Stimulated activated CD4-positive, alpha-beta T cell treated with anti-CD3 and anti-CD28 coated beads, Interleukin-1b, Interleukin-23, amount 100 ng/mL, for 24 hours (primary cell): Measurements from ENCODE around the gene SGTA.
"Not testable (repeated sequence)": the region's sequence is repeated elsewhere in the genome, so short reads cannot be mapped to it uniquely, and the experiment has no call there.

ENCODE experiments used
- DNase-seq, 4 experiments: peaks; one replicate each; pipeline ENCODE4 v3.0.0-alpha.2; 2020; ENCODE audit warnings: low read depth in 4 of 4, low spot score in 1 of 4

The SGTA gene

DNA sequence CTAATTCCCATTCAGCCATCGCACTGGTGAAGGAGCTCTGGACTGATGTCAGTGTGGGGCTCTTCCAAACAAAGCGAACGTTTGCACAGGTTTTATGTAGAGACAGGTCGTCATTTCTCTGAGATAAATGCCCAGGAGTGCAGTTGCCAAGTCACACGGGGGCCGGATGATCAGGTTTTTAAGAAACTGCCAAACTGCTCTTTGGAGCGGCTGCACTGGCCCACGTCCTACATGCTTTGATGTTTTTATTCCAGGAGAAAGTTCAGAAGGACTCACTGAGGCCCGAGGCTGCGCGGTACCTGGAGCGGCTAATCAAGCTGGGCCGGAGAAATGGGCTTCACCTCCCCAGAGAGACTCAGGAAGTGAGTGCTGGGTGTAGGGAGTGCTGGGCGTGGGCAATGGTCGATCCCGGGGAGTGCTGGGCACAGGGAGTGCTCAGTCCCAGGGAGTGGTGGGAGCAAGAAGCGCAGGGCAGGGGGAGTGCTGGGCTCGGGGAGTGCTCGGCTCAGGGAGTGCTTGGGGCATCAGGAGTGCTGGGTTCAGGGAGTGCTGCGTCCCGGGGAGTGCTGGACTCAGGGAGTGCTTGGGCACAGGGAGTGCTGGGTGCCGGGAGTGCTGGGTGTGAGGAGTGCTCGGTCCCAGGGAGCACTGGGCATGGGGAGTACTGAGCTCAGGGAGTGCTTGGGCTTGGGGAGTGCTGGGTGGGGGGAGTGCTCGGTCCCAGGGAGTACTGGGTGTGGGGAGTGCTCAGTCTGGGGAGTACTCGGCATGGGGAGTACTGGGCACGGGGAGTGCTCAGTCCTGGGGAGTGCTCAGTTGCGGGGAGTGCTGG, 13.0 kb upstream of the SGTA start:
- DNase-seq, result no peak

DNA sequence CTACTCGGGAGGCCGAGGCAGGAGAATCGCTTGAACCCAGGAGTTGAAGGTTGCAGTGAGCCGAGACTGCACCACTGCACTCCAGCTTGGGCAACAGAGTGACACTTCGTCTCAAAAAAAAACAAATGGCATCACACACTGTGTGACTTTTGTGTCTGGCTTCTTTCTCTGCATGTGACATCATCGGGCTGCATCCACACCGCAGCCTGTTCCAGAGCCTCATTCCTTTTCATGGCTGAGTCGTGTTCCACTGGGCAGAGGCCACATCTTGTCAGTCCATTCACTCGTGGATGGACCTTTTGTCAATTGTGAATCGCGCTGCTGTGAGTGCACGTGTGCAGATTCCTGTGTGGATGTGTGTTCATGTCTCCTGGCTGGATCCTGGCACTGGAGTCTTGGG, 10.5 kb upstream of the SGTA start:
- DNase-seq, result no peak

DNA sequence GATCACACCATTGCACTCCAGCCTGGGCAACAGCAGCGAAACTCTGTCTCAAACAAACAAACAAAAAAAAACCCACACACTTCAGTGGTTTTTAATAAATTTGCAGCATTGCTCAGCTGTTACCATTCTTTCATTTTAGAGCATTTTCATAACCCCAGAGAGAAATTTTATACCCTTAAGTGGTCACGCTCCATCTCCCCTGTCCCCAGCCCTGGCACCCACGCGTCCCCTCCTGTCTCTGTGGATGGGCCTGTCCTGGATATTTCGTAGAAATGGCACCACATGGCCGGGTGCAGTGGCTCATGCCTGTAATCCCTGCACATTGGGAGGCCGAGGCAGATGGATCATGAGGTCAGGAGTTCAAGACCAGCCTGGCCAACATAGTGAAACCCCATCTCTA, 10.1 kb upstream of the SGTA start:
- no peak for DNase-seq

DNA sequence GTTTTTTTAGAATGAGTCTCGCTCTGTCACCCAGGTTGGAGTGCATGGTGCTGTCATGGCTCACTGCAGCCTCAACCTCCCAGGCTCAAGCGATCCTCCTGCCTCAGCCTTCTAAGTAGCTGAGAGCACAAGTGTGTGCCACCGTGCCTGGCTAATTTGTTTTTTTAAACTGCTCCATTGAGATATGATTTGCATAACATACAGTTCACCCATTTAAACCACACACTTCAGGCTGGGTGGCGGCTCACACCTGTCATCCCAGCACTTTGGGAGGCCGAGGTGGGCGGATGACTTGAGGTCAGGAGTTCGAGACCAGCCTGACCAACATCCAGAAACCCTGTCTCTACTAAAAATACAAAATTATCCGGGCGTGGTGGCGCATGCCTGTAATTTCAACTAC, 9.6 kb upstream of the SGTA start:
- DNase-seq, result not testable (repeated sequence)

DNA sequence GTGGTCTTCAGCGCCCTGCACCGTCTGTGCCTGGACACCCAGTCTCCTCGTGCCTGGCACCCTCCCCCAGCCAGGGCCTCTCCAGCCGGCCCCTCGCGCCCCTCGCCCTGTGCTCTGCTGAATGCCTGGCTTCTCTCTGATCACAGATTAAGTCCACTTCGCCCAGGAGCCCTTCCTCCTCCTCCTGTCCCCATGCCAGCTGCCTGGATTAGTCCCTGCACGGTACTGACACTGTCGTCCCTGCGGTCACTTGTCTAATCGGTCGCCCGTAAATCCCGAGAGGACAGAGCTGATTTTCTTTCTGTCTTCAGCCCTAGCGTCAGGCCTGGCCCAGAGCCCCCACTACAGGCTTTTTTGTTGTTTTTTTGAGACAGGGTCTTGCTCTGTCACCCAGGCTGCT, 8.8 kb upstream of the SGTA start:
- DNase-seq, result no peak

DNA sequence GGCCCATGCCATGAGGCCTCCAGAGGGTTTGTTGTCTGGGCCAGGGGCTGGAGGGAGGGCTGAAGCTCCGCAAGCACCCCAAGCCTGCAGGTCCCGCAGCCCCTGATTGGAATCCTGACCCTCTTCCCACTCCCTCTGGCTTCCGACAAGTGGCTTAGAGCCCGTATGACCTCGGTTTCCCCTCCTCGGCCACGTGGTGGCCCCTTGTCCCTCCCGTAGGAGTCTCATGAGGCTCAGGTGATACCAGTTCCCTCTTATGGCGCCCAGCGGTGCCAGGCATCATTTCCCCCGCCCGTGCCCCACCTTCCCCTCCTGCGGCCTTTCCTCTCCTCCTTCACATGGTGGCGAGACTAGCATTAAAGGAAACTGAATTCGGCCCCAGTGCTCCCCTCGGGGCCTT, 8.4 kb upstream of the SGTA start:
- no peak for DNase-seq

- DNase-seq, result no peak
Measured at GRCh38 chr19:2790557-2791271, 7.6 kb upstream of the SGTA start.

- no peak for DNase-seq
Measured at GRCh38 chr19:2790194-2790556, 7.1 kb upstream of the SGTA start.

GRCh38 chr19:2788237-2788636, 5.2 kb upstream of the SGTA start:
- DNase-seq, result no peak

DNA sequence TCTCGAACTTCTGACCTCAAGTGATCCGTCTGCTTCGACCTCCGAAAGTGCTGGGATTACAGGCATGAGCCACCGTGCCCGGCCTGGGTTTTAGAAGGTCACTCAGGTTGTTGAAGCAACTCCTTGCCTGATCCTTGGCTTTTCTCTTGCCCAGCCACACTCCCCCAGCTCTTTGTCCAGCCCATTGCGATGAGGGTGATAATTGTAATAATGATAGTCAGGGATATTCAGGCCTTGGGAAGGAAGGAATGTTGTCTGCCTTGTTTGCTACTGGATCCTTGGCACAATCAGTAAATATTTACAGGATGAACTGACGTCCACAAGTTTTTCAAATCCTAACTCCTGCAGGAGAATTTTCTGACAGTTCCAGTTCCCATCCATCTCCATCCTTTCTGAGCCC, 4.0 kb upstream of the SGTA start:
- no peak for DNase-seq

- DNase-seq, result peak; percentile 97 to 100 (median 100)
Measured at GRCh38 chr19:2785244-2785997, 2.3 kb upstream of the SGTA start, which contains the start of gene THOP1. THOP1 (plus strand) TSS chr19:2785503; CDS start chr19:2785663, 160 bp downstream.

DNA sequence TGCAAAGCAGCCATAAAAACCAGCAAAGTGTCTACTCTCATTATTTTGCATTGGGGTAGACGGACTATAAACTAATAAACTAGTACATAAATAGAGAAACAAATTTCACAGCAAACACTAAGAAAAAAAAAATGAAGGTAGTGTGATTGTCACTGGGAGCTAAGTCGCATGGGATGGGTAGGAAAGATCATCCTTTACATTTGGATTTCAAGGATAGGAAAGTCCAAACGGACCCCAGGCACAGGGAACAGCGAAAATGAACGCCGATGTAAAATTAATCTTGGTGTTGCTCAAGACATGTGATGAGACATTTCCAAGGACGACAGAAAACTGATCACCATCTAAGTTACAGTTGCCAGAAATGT, 690 bp upstream of the SGTA start:
- DNase-seq, result no peak

GRCh38 chr19:2782329-2782935, 641 bp downstream of the SGTA start:
- DNase-seq, result no peak

GRCh38 chr19:2780284-2780683, 2.8 kb downstream of the SGTA start:
- no peak for DNase-seq

- no peak for DNase-seq
Measured at GRCh38 chr19:2779121-2779740, 3.8 kb downstream of the SGTA start.

DNA sequence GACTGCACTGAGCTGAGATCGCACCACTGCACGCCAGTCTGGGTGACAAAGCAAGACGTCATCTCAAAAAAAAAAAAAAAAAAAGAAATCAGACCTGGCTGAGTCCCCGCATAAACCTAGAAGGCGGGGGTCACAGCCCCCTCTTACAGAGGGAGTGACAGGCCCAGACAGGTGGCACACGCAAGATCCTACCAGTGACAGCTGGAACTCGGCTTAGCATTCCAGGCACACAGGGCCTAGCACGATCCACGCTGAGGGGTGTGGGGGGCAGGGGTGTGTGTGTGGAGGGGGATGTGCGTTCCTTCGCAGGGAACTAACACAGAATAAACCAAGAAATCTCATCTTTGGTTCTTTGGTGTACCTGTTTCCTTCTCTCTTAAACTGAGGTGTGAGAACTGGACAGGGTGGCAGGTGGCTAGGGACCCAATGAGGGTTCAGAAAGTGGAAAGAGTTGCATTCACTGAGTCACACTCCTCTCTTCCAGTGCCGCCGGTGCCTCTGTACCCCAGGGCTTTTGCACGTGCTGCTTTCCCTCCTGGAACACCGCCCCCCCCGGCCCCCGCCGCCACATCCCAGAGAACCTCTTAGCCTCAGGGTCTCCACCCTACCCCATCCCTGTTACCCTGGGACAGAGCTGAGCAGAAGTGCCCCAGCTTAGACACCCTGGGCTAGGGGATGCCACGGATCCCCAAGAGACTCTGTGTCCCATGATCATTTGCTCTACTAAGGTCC, 5.0 kb downstream of the SGTA start:
- DNase-seq, result no peak

GRCh38 chr19:2775556-2776430, 7.3 kb downstream of the SGTA start:
- DNase-seq, result peak; percentile 34 to 70 (median 48)

- DNase-seq, result no peak
Measured at GRCh38 chr19:2774953-2775555, 8.0 kb downstream of the SGTA start.

- no peak for DNase-seq
Measured at GRCh38 chr19:2774083-2774679, 8.9 kb downstream of the SGTA start.
